Vagina (tissue), 2 donors: ENCODE data around the gene POU2F1.

Experiments
- POLR2AphosphoS5 ChIP-seq, 2 donors: sonication (generic); formaldehyde crosslinking; IDR thresholded peaks; one replicate each; pipeline ENCODE4 v1.9.0; 2017; ENCODE audit warnings: antibody characterized with exemption in 2 of 2, mild to moderate bottlenecking in 2 of 2, low read depth in 1 of 2; ENCODE audit not compliant: insufficient read depth in 1 of 2
- TF ChIP-seq, protein P1 (sequence below), 3 experiments: fragments of 450-650 bp in 2 of 3; fragments of 200-600 bp in 1 of 3; sonication (generic) in 1 of 3; IDR thresholded peaks; one replicate each; pipeline ENCODE4 v1.5.1; 2017 to 2019; ENCODE audit warnings: antibody characterized with exemption in 3 of 3, mild to moderate bottlenecking in 2 of 3, moderate library complexity in 2 of 3

DNA sequence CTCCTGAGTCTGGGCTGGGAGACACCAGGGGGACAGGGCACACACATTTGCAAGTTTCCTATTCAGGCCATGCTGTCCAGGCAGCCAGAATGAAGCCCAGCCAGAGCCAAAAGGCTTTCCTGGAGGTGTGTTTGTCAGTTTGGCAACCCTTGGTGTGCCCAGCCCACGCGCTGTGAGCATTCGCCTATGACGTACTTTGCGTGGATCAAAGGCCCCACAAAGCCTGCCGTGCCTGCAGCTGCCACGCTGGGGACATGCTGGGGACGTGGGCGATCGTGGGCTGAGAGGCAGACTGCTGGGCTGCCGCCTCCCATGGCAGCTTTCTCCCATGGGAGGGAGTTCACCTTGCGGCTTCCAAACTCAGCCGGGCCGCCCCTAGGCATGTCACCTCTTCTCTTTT, 240.2 kb downstream of the POU2F1 start:
- TF ChIP-seq, protein P1, sequence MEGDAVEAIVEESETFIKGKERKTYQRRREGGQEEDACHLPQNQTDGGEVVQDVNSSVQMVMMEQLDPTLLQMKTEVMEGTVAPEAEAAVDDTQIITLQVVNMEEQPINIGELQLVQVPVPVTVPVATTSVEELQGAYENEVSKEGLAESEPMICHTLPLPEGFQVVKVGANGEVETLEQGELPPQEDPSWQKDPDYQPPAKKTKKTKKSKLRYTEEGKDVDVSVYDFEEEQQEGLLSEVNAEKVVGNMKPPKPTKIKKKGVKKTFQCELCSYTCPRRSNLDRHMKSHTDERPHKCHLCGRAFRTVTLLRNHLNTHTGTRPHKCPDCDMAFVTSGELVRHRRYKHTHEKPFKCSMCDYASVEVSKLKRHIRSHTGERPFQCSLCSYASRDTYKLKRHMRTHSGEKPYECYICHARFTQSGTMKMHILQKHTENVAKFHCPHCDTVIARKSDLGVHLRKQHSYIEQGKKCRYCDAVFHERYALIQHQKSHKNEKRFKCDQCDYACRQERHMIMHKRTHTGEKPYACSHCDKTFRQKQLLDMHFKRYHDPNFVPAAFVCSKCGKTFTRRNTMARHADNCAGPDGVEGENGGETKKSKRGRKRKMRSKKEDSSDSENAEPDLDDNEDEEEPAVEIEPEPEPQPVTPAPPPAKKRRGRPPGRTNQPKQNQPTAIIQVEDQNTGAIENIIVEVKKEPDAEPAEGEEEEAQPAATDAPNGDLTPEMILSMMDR (IDR thresholded peaks at IDR 0.05): no peak
- no peak for TF ChIP-seq POLR2AphosphoS5 (IDR thresholded peaks at IDR 0.05; ENCODE audit: insufficient read depth in 1 of 2, low read depth in 1 of 2)
